GM23338 (cell line): Measurements from ENCODE around the gene CGNL1. TPM values are rescaled to one million over a fixed set of nuclear protein-coding genes. Genes with fewer than 3 reads are reported as not detected.

Experiments
- ATAC-seq: fragments of 200-7000 bp; cut with Tn5 transposase; 3 replicates; pipeline ENCODE4 v1.9.1; 2020
- DNase-seq: peaks from one replicate; pipeline ENCODE4 v3.0.0-alpha.2; 2015; ENCODE audit warnings: low spot score
- H2AFZ ChIP-seq: fragments of 200-600 bp; sonication (generic); 2 replicates; pipeline ENCODE4 v1.8.0; 2016; ENCODE audit warnings: antibody characterized with exemption, mild to moderate bottlenecking, moderate library complexity
- H3F3A ChIP-seq: fragments of 200-600 bp; sonication (generic); replicated peaks from 2 replicates; pipeline ENCODE4 v1.8.0; 2017; ENCODE audit warnings: antibody characterized with exemption, mixed run types, low read depth
- H3K27ac ChIP-seq: fragments of 200-600 bp; sonication (generic); 2 replicates; pipeline ENCODE4 v1.6.1; 2016; ENCODE audit warnings: low read depth
- H3K27me3 ChIP-seq: fragments of 200-600 bp; sonication (generic); 2 replicates; pipeline ENCODE4 v1.8.0; 2016; ENCODE audit warnings: mild to moderate bottlenecking, mixed run types, moderate library complexity; ENCODE audit not compliant: insufficient read depth
- H3K36me3 ChIP-seq: fragments of 200-600 bp; sonication (generic); 2 replicates; pipeline ENCODE4 v1.8.0; 2016; ENCODE audit warnings: mild to moderate bottlenecking; ENCODE audit not compliant: insufficient read depth
- H3K4me1 ChIP-seq: fragments of 200-600 bp; sonication (generic); 2 replicates; pipeline ENCODE4 v1.8.0; 2016; ENCODE audit warnings: mild to moderate bottlenecking, moderate library complexity; ENCODE audit not compliant: insufficient read depth
- H3K4me2 ChIP-seq: fragments of 200-600 bp; sonication (generic); 2 replicates; pipeline ENCODE4 v1.7.1; 2017; ENCODE audit warnings: mixed run types
- H3K4me3 ChIP-seq: fragments of 200-600 bp; sonication (generic); 2 replicates; pipeline ENCODE4 v1.6.1; 2016; ENCODE audit warnings: mixed run types
- H3K79me2 ChIP-seq: fragments of 200-600 bp; sonication (generic); replicated peaks from 2 replicates; pipeline ENCODE4 v1.8.0; 2017; ENCODE audit warnings: mild to moderate bottlenecking; ENCODE audit not compliant: insufficient read depth
- H3K9me2 ChIP-seq: fragments of 200-600 bp; sonication (generic); 2 replicates; pipeline ENCODE4 v1.8.0; 2017; ENCODE audit not compliant: insufficient read depth
- H4K20me1 ChIP-seq: fragments of 200-600 bp; sonication (generic); replicated peaks from 2 replicates; pipeline ENCODE4 v1.8.0; 2017; ENCODE audit warnings: mild to moderate bottlenecking; ENCODE audit not compliant: insufficient read depth
- H3K27ac Mint-ChIP-seq: 2 replicates; pipeline ENCODE4 v1.8.0; 2020; ENCODE audit warnings: inconsistent platforms, mild to moderate bottlenecking, moderate library complexity, mixed read lengths
- H3K27me3 Mint-ChIP-seq: 3 replicates; pipeline ENCODE4 v1.8.0; 2022; ENCODE audit warnings: low read depth, mild to moderate bottlenecking, moderate library complexity, mixed read lengths, inconsistent platforms; ENCODE audit not compliant: insufficient read depth, poor library complexity
- H3K36me3 Mint-ChIP-seq: 3 replicates; pipeline ENCODE4 v1.8.0; 2021; ENCODE audit warnings: low read depth, mild to moderate bottlenecking, inconsistent platforms, moderate library complexity, mixed read lengths
- H3K4me1 Mint-ChIP-seq: 3 replicates; pipeline ENCODE4 v1.8.0; 2020; ENCODE audit warnings: mild to moderate bottlenecking, inconsistent platforms, mixed read lengths
- H3K4me3 Mint-ChIP-seq: 3 replicates; pipeline ENCODE4 v1.8.0; 2021; ENCODE audit warnings: moderate library complexity, mild to moderate bottlenecking, inconsistent platforms, mixed read lengths
- H3K9me3 Mint-ChIP-seq: 3 replicates; pipeline ENCODE4 v1.8.0; 2020; ENCODE audit warnings: moderate library complexity, mild to moderate bottlenecking, inconsistent platforms, mixed read lengths
- CREB1 ChIP-seq: fragments of 250-450 bp; sonication (Bioruptor Pico); IDR thresholded peaks from 2 replicates; pipeline ENCODE4 v1.5.0; 2020; ENCODE audit warnings: low read depth, mild to moderate bottlenecking, moderate library complexity
- NANOG ChIP-seq: IDR thresholded peaks from 2 replicates; pipeline ENCODE4 v1.6.1; 2016; ENCODE audit warnings: antibody characterized with exemption, borderline replicate concordance
- POLR2AphosphoS5 ChIP-seq: IDR thresholded peaks from 2 replicates; pipeline ENCODE4 v1.6.1; 2016; ENCODE audit warnings: antibody characterized with exemption, low read depth
- ZNF331 ChIP-seq: fragments of 250-450 bp; sonication (Bioruptor Pico); IDR thresholded peaks from 2 replicates; pipeline ENCODE4 v1.5.0; 2020; ENCODE audit warnings: low read depth, mild to moderate bottlenecking, moderate library complexity
- polyA plus RNA-seq: library from polyadenylated mRNA; unstranded; fragments of >200 nt; fragmentation: Nextera tagmentation; extraction: Ambion mirVana; gene quantifications from 2 replicates; pipeline ENCODE4 v1.2.1, GENCODE V29; 2016
- total RNA-seq: library from RNA; depleted of rRNA; stranded (reverse); fragments of >200 nt; shearing (Covaris generic); gene quantifications from 2 replicates; pipeline ENCODE4 v1.2.3, GENCODE V29; 2014
- TF ChIP-seq, protein P1 (sequence below): IDR thresholded peaks from one replicate; pipeline ENCODE4 v1.6.1; 2018; ENCODE audit warnings: antibody characterized with exemption; ENCODE audit not compliant: unreplicated experiment
- TF ChIP-seq, protein P2 (sequence below): fragments of 250-450 bp; sonication (Bioruptor Pico); IDR thresholded peaks from 2 replicates; pipeline ENCODE4 v1.5.0; 2020; ENCODE audit warnings: mild to moderate bottlenecking, moderate library complexity

Gene CGNL1
- total and polyA plus RNA-seq, 2 experiments from 2014 or later: 20.0 to 57.8 TPM

DNA sequence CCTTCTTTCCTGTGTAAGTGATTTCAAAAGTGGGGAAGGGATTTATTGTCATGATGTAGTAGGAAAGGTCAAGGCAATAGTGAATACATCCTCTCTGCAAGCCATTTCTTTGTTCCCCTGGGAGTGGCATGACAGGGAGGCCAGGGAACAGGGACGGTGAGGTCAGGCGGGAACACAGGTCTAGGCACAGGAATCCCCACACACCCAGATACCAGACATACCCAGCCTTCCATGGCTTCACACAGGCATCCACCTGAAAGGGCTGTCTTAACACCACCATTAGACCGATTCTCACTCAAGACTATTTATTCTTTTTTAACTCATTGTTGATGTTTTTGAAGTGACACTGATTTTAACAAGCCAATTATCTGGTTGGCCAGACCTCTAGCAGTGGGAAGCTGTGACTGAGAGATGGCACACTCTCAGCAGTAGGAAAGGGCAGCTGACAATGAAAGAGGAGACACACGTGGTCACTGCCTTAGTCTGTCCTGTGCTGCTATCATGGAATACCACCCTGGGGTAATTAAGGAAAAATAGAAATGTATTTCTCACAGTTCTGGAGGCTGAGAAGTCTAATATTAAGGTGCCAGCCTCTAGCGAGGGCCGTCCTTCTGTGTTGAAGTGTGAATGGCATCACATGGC, 140.8 kb downstream of the CGNL1 start:
- H3K4me3 Mint-ChIP-seq: no peak overlapping the region
- DNase-seq (no peak), ATAC-seq (no peak)
- no peaks in the 10 kb centered on the region for H3K79me2 ChIP-seq
- TF ChIP-seq POLR2AphosphoS5: no peak
- TF ChIP-seq, protein P1, sequence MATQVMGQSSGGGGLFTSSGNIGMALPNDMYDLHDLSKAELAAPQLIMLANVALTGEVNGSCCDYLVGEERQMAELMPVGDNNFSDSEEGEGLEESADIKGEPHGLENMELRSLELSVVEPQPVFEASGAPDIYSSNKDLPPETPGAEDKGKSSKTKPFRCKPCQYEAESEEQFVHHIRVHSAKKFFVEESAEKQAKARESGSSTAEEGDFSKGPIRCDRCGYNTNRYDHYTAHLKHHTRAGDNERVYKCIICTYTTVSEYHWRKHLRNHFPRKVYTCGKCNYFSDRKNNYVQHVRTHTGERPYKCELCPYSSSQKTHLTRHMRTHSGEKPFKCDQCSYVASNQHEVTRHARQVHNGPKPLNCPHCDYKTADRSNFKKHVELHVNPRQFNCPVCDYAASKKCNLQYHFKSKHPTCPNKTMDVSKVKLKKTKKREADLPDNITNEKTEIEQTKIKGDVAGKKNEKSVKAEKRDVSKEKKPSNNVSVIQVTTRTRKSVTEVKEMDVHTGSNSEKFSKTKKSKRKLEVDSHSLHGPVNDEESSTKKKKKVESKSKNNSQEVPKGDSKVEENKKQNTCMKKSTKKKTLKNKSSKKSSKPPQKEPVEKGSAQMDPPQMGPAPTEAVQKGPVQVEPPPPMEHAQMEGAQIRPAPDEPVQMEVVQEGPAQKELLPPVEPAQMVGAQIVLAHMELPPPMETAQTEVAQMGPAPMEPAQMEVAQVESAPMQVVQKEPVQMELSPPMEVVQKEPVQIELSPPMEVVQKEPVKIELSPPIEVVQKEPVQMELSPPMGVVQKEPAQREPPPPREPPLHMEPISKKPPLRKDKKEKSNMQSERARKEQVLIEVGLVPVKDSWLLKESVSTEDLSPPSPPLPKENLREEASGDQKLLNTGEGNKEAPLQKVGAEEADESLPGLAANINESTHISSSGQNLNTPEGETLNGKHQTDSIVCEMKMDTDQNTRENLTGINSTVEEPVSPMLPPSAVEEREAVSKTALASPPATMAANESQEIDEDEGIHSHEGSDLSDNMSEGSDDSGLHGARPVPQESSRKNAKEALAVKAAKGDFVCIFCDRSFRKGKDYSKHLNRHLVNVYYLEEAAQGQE: no peak
- TF ChIP-seq ZNF331 (CRISPR knock-in tag): no peak
- TF ChIP-seq NANOG: no peak
- TF ChIP-seq, protein P2, sequence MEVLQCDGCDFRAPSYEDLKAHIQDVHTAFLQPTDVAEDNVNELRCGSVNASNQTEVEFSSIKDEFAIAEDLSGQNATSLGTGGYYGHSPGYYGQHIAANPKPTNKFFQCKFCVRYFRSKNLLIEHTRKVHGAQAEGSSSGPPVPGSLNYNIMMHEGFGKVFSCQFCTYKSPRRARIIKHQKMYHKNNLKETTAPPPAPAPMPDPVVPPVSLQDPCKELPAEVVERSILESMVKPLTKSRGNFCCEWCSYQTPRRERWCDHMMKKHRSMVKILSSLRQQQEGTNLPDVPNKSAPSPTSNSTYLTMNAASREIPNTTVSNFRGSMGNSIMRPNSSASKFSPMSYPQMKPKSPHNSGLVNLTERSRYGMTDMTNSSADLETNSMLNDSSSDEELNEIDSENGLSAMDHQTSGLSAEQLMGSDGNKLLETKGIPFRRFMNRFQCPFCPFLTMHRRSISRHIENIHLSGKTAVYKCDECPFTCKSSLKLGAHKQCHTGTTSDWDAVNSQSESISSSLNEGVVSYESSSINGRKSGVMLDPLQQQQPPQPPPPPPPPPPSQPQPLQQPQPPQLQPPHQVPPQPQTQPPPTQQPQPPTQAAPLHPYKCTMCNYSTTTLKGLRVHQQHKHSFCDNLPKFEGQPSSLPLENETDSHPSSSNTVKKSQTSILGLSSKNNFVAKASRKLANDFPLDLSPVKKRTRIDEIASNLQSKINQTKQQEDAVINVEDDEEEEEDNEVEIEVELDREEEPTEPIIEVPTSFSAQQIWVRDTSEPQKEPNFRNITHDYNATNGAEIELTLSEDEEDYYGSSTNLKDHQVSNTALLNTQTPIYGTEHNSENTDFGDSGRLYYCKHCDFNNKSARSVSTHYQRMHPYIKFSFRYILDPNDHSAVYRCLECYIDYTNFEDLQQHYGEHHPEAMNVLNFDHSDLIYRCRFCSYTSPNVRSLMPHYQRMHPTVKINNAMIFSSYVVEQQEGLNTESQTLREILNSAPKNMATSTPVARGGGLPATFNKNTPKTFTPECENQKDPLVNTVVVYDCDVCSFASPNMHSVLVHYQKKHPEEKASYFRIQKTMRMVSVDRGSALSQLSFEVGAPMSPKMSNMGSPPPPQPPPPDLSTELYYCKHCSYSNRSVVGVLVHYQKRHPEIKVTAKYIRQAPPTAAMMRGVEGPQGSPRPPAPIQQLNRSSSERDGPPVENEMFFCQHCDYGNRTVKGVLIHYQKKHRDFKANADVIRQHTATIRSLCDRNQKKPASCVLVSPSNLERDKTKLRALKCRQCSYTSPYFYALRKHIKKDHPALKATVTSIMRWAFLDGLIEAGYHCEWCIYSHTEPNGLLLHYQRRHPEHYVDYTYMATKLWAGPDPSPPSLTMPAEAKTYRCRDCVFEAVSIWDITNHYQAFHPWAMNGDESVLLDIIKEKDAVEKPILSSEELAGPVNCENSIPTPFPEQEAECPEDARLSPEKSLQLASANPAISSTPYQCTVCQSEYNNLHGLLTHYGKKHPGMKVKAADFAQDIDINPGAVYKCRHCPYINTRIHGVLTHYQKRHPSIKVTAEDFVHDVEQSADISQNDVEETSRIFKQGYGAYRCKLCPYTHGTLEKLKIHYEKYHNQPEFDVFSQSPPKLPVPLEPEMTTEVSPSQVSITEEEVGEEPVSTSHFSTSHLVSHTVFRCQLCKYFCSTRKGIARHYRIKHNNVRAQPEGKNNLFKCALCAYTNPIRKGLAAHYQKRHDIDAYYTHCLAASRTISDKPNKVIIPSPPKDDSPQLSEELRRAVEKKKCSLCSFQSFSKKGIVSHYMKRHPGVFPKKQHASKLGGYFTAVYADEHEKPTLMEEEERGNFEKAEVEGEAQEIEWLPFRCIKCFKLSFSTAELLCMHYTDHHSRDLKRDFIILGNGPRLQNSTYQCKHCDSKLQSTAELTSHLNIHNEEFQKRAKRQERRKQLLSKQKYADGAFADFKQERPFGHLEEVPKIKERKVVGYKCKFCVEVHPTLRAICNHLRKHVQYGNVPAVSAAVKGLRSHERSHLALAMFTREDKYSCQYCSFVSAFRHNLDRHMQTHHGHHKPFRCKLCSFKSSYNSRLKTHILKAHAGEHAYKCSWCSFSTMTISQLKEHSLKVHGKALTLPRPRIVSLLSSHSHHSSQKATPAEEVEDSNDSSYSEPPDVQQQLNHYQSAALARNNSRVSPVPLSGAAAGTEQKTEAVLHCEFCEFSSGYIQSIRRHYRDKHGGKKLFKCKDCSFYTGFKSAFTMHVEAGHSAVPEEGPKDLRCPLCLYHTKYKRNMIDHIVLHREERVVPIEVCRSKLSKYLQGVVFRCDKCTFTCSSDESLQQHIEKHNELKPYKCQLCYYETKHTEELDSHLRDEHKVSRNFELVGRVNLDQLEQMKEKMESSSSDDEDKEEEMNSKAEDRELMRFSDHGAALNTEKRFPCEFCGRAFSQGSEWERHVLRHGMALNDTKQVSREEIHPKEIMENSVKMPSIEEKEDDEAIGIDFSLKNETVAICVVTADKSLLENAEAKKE (CRISPR knock-in tag): no peak
- no peak for TF ChIP-seq CREB1
- H3K4me3 ChIP-seq: no peak overlapping the region
- no peaks in the 10 kb centered on the region for H3F3A ChIP-seq
- no peaks in the 10 kb centered on the region; the same call in 1 of the 2 replicates for H3K9me2 ChIP-seq
- H3K4me1 ChIP-seq: no peaks in the 10 kb centered on the region
- H4K20me1 ChIP-seq: no peaks in the 10 kb centered on the region; the same call in 1 of the 2 replicates
- H3K4me2 ChIP-seq: no peak overlapping the region
- H3K27me3 ChIP-seq: no peaks in the 10 kb centered on the region
- H3K36me3 Mint-ChIP-seq: peaks cover 25% of the 10 kb centered on the region
- H3K36me3 ChIP-seq: peaks cover 11% of the 10 kb centered on the region; the same call in 1 of the 2 replicates
- no peak overlapping the region for H3K27ac Mint-ChIP-seq
- H3K27ac ChIP-seq: no peak overlapping the region
- H3K27me3 Mint-ChIP-seq: peaks cover 5% of the 10 kb centered on the region
- no peak overlapping the region for H2AFZ ChIP-seq
- no peaks in the 10 kb centered on the region for H3K4me1 Mint-ChIP-seq
- no peaks in the 10 kb centered on the region for H3K9me3 Mint-ChIP-seq
